HEK293 (cell line): ENCODE measurements around the gene MGAT2.
A peak's percentile ranks its signal among the peaks of the same experiment; 100 is the strongest.

ENCODE experiments used
- EGR2 ChIP-seq: fragments of 450-650 bp; formaldehyde crosslinking; IDR thresholded peaks from 2 replicates; pipeline ENCODE4 v1.5.1; 2016; ENCODE audit warnings: low read depth, missing biosample characterization, missing genetic modification characterization
- KLF10 ChIP-seq: fragments of 450-650 bp; IDR thresholded peaks from 2 replicates; pipeline ENCODE4 v1.5.1; 2018; ENCODE audit warnings: missing biosample characterization, mild to moderate bottlenecking, missing genetic modification characterization
- KLF16 ChIP-seq: fragments of 450-650 bp; formaldehyde crosslinking; IDR thresholded peaks from 2 replicates; pipeline ENCODE4 v1.5.1; 2017; ENCODE audit warnings: missing biosample characterization, missing genetic modification characterization
- OVOL3 ChIP-seq: fragments of 450-650 bp; formaldehyde crosslinking; IDR thresholded peaks from 2 replicates; pipeline ENCODE4 v1.5.1; 2016; ENCODE audit warnings: missing biosample characterization, missing genetic modification characterization
- PRDM4 ChIP-seq: fragments of 450-650 bp; formaldehyde crosslinking; IDR thresholded peaks from 2 replicates; pipeline ENCODE4 v1.5.1; 2017; ENCODE audit warnings: missing biosample characterization, missing genetic modification characterization
- SP2 ChIP-seq: fragments of 450-650 bp; formaldehyde crosslinking; IDR thresholded peaks from 2 replicates; pipeline ENCODE4 v1.5.1; 2016; ENCODE audit warnings: missing biosample characterization, missing genetic modification characterization
- SP7 ChIP-seq: fragments of 450-650 bp; formaldehyde crosslinking; IDR thresholded peaks from 2 replicates; pipeline ENCODE4 v1.5.1; 2016; ENCODE audit warnings: missing biosample characterization, missing genetic modification characterization
- TRIM28 ChIP-seq: IDR thresholded peaks from 2 replicates; pipeline ENCODE4 v1.6.1; 2011; ENCODE audit warnings: low read length, control low read depth, borderline replicate concordance
- ZBTB8A ChIP-seq: fragments of 450-650 bp; formaldehyde crosslinking; IDR thresholded peaks from 2 replicates; pipeline ENCODE4 v1.5.1; 2016; ENCODE audit warnings: missing biosample characterization, missing genetic modification characterization
- ZNF121 ChIP-seq: fragments of 450-650 bp; formaldehyde crosslinking; IDR thresholded peaks from 2 replicates; pipeline ENCODE4 v1.5.1; 2016; ENCODE audit warnings: missing biosample characterization, missing genetic modification characterization
- ZNF248 ChIP-seq: fragments of 450-650 bp; formaldehyde crosslinking; IDR thresholded peaks from 2 replicates; pipeline ENCODE4 v1.5.1; 2017; ENCODE audit warnings: missing biosample characterization, missing genetic modification characterization
- ZNF280C ChIP-seq: fragments of 450-650 bp; formaldehyde crosslinking; IDR thresholded peaks from 2 replicates; pipeline ENCODE4 v1.5.1; 2016; ENCODE audit warnings: missing biosample characterization, missing genetic modification characterization
- ZNF335 ChIP-seq: fragments of 450-650 bp; formaldehyde crosslinking; conservative IDR thresholded peaks from 2 replicates; pipeline ENCODE4 v1.5.1; 2016; ENCODE audit warnings: missing biosample characterization, missing genetic modification characterization
- ZNF560 ChIP-seq: fragments of 450-650 bp; formaldehyde crosslinking; IDR thresholded peaks from 2 replicates; pipeline ENCODE4 v1.5.1; 2017; ENCODE audit warnings: missing biosample characterization, missing genetic modification characterization, borderline replicate concordance
- ZNF600 ChIP-seq: fragments of 450-650 bp; formaldehyde crosslinking; IDR thresholded peaks from 2 replicates; pipeline ENCODE4 v1.5.1; 2016; ENCODE audit warnings: missing biosample characterization, missing genetic modification characterization
- ZNF624 ChIP-seq: fragments of 450-650 bp; formaldehyde crosslinking; IDR thresholded peaks from 2 replicates; pipeline ENCODE4 v1.5.1; 2017; ENCODE audit warnings: missing biosample characterization, missing genetic modification characterization
- ZNF629 ChIP-seq: fragments of 450-650 bp; formaldehyde crosslinking; IDR thresholded peaks from 2 replicates; pipeline ENCODE4 v1.5.1; 2017; ENCODE audit warnings: missing biosample characterization, missing genetic modification characterization
- ZNF654 ChIP-seq: fragments of 450-650 bp; formaldehyde crosslinking; IDR thresholded peaks from 2 replicates; pipeline ENCODE4 v1.5.1; 2016; ENCODE audit warnings: low read depth, missing biosample characterization, missing genetic modification characterization
- ZNF777 ChIP-seq: fragments of 450-650 bp; formaldehyde crosslinking; IDR thresholded peaks from 2 replicates; pipeline ENCODE4 v1.5.1; 2017; ENCODE audit warnings: missing biosample characterization, missing genetic modification characterization, borderline replicate concordance
- ZNF785 ChIP-seq: fragments of 450-650 bp; formaldehyde crosslinking; IDR thresholded peaks from 2 replicates; pipeline ENCODE4 v1.5.1; 2016; ENCODE audit warnings: missing biosample characterization, missing genetic modification characterization
- ZNF843 ChIP-seq: fragments of 450-650 bp; formaldehyde crosslinking; IDR thresholded peaks from 2 replicates; pipeline ENCODE4 v1.5.1; 2016; ENCODE audit warnings: missing biosample characterization, missing genetic modification characterization
- TF ChIP-seq, protein P1 (sequence below): fragments of 450-650 bp; formaldehyde crosslinking; IDR thresholded peaks from 2 replicates; pipeline ENCODE4 v1.5.1; 2017; ENCODE audit warnings: missing biosample characterization, missing genetic modification characterization
- TF ChIP-seq, protein P2 (sequence below): fragments of 450-650 bp; formaldehyde crosslinking; IDR thresholded peaks from 2 replicates; pipeline ENCODE4 v1.5.1; 2016; ENCODE audit warnings: missing biosample characterization, missing genetic modification characterization
- TF ChIP-seq, protein P3 (sequence below): fragments of 450-650 bp; formaldehyde crosslinking; IDR thresholded peaks from 2 replicates; pipeline ENCODE4 v1.5.1; 2016; ENCODE audit warnings: missing biosample characterization, missing genetic modification characterization
- TF ChIP-seq, protein P4 (sequence below): fragments of 450-650 bp; formaldehyde crosslinking; IDR thresholded peaks from 2 replicates; pipeline ENCODE4 v1.5.1; 2016; ENCODE audit warnings: missing biosample characterization, missing genetic modification characterization

The MGAT2 gene

DNA sequence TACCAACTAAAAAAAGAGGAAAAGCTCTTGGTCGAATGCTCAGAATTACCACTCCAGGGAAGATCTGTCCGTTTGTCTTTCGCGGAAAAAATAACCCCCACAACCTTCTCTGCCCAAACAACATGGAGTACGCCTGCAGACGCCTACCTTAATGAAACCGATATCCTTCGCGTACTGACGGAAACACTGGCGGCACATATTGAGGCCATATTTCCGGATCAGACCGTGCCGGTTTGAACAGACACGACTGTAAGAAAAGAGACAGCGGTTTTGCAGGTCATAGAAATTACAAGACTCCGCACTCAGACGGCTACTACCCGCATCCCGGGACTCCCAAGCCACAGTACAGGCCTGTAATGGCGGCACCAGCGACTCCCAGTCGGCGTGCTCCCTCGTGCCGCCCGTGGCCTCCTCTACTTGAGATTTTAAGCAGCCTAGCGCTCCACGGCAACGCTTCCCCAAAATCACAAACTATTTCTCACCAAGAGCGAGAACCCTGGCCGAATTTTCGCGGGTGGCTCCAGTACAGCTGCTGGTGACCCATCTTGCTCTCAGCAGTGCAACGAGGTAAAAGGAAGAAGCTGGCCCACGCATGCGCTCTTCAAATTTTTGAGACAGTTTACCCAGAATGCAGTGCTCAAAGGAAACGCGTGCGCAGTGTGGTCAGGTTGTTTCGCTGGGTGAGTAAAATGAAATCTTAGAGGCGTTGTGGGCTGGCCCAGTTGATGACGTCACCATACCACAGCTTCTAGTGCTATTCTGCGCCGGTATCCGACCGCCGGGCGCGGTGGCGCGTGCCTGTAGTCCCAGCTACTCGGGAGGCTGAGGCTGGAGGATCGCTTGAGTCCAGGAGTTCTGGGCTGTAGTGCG, 34.6 kb upstream of the MGAT2 start, which contains the start of gene RPS29 (continued):
- TF ChIP-seq OVOL3 (tag by site-specific recombination), result no peak
- TF ChIP-seq, protein P1, sequence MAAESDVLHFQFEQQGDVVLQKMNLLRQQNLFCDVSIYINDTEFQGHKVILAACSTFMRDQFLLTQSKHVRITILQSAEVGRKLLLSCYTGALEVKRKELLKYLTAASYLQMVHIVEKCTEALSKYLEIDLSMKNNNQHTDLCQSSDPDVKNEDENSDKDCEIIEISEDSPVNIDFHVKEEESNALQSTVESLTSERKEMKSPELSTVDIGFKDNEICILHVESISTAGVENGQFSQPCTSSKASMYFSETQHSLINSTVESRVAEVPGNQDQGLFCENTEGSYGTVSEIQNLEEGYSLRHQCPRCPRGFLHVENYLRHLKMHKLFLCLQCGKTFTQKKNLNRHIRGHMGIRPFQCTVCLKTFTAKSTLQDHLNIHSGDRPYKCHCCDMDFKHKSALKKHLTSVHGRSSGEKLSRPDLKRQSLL, result peak; percentile 41
- TF ChIP-seq SP2 (tag by site-specific recombination), result peak; percentile 54
- TF ChIP-seq, protein P2, sequence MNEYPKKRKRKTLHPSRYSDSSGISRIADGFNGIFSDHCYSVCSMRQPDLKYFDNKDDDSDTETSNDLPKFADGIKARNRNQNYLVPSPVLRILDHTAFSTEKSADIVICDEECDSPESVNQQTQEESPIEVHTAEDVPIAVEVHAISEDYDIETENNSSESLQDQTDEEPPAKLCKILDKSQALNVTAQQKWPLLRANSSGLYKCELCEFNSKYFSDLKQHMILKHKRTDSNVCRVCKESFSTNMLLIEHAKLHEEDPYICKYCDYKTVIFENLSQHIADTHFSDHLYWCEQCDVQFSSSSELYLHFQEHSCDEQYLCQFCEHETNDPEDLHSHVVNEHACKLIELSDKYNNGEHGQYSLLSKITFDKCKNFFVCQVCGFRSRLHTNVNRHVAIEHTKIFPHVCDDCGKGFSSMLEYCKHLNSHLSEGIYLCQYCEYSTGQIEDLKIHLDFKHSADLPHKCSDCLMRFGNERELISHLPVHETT (tag by site-specific recombination), result peak; percentile 60
- peak; percentile 23; the same call in 1 of the 2 replicates for TF ChIP-seq PRDM4
- TF ChIP-seq ZNF280C (tag by site-specific recombination), result no peak
- TF ChIP-seq ZNF654 (tag by site-specific recombination), result no peak
- peak; percentile 95 for TF ChIP-seq TRIM28
- TF ChIP-seq KLF10 (tag by site-specific recombination), result peak; percentile 30; the same call in 1 of the 2 replicates
- no peak for TF ChIP-seq ZNF121 (tag by site-specific recombination)
- TF ChIP-seq ZNF335 (tag by site-specific recombination), result peak; percentile 47; the same call in 1 of the 2 replicates
- no peak for TF ChIP-seq ZNF560 (tag by site-specific recombination)
- no peak for TF ChIP-seq ZNF777 (tag by site-specific recombination)
- no peak for TF ChIP-seq ZNF843 (tag by site-specific recombination)
- no peak for TF ChIP-seq ZNF624 (tag by site-specific recombination)
- TF ChIP-seq EGR2 (tag by site-specific recombination), result peak; percentile 60
- TF ChIP-seq KLF16, result peak; percentile 64
- TF ChIP-seq, protein P3, sequence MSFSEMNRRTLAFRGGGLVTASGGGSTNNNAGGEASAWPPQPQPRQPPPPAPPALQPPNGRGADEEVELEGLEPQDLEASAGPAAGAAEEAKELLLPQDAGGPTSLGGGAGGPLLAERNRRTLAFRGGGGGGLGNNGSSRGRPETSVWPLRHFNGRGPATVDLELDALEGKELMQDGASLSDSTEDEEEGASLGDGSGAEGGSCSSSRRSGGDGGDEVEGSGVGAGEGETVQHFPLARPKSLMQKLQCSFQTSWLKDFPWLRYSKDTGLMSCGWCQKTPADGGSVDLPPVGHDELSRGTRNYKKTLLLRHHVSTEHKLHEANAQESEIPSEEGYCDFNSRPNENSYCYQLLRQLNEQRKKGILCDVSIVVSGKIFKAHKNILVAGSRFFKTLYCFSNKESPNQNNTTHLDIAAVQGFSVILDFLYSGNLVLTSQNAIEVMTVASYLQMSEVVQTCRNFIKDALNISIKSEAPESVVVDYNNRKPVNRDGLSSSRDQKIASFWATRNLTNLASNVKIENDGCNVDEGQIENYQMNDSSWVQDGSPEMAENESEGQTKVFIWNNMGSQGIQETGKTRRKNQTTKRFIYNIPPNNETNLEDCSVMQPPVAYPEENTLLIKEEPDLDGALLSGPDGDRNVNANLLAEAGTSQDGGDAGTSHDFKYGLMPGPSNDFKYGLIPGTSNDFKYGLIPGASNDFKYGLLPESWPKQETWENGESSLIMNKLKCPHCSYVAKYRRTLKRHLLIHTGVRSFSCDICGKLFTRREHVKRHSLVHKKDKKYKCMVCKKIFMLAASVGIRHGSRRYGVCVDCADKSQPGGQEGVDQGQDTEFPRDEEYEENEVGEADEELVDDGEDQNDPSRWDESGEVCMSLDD (tag by site-specific recombination), result peak; percentile 84; the same call in 1 of the 2 replicates
- TF ChIP-seq ZBTB8A (tag by site-specific recombination), result peak; percentile 85
- TF ChIP-seq SP7, result peak; percentile 85
- TF ChIP-seq ZNF248 (tag by site-specific recombination), result no peak
- TF ChIP-seq ZNF600 (tag by site-specific recombination), result peak; percentile 66; the same call in 1 of the 2 replicates
- 0 out of 2 replicates have a peak, but pooled peaks have one; percentile 46 for TF ChIP-seq ZNF785
- TF ChIP-seq, protein P4, sequence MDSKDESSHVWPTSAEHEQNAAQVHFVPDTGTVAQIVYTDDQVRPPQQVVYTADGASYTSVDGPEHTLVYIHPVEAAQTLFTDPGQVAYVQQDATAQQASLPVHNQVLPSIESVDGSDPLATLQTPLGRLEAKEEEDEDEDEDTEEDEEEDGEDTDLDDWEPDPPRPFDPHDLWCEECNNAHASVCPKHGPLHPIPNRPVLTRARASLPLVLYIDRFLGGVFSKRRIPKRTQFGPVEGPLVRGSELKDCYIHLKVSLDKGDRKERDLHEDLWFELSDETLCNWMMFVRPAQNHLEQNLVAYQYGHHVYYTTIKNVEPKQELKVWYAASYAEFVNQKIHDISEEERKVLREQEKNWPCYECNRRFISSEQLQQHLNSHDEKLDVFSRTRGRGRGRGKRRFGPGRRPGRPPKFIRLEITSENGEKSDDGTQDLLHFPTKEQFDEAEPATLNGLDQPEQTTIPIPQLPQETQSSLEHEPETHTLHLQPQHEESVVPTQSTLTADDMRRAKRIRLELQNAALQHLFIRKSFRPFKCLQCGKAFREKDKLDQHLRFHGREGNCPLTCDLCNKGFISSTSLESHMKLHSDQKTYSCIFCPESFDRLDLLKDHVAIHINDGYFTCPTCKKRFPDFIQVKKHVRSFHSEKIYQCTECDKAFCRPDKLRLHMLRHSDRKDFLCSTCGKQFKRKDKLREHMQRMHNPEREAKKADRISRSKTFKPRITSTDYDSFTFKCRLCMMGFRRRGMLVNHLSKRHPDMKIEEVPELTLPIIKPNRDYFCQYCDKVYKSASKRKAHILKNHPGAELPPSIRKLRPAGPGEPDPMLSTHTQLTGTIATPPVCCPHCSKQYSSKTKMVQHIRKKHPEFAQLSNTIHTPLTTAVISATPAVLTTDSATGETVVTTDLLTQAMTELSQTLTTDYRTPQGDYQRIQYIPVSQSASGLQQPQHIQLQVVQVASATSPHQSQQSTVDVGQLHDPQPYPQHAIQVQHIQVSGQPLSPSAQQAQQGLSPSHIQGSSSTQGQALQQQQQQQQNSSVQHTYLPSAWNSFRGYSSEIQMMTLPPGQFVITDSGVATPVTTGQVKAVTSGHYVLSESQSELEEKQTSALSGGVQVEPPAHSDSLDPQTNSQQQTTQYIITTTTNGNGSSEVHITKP (tag by site-specific recombination), result peak; percentile 90
- TF ChIP-seq ZNF629, result peak; percentile 96
